ENCODE results near the gene ELK4. TPM values are rescaled to one million over a fixed set of nuclear protein-coding genes. Genes with fewer than 3 reads are reported as not detected.

Gene ELK4
- total and polyA plus RNA-seq, 2 donors (not counting 3 experiments of a cell fraction or from before 2014, with no cell fraction given) = 8.7 to 107 TPM

- POLR2A ChIA-PET = interaction anchor here (0.8 to 2.3 kb wide), 4 partner anchors 32 to 83 kb away, joined by 3 to 16 read pairs (median 8); no protein-coding TSS in a partner anchor
- TSS peak; percentile 35 for BruUV-seq (replicated peaks)
- Histone ChIP-seq H3K4me3 (replicated peaks in 1 of 3; ENCODE audit: insufficient read depth in 1 of 3, low read depth in 1 of 3, low read length in 3 of 3) (peak overlapping the region; percentile 88 to 97 (median 92)), H3K79me2 (ENCODE audit: control insufficient read depth, insufficient read depth, low read length) (peaks cover 47% of the 10 kb centered on the region), H3K9ac (replicated peaks; ENCODE audit: extremely low read depth, insufficient read depth, low read length) (peak overlapping the region; percentile 96), H3K4me1 (ENCODE audit: control insufficient read depth, extremely low read depth, insufficient read depth, low read length) (peaks cover 29% of the 10 kb centered on the region), H3K27ac (ENCODE audit: insufficient read depth, low read depth, low read length) (peak overlapping the region; percentile 82), H3K9me1 (replicated peaks; ENCODE audit: control insufficient read depth, extremely low read depth, insufficient read depth, low read length) (no peaks in the 10 kb centered on the region), H3K4me2 (ENCODE audit: insufficient read depth, low read length) (peak overlapping the region; percentile 98), H4K20me1 (replicated peaks; ENCODE audit: control insufficient read depth, extremely low read depth, insufficient read depth, low read length) (no peaks in the 10 kb centered on the region), H2AFZ (ENCODE audit: low read depth, low read length) (no peak overlapping the region), H3K36me3 (ENCODE audit: control insufficient read depth in 2 of 2, extremely low read depth in 1 of 2, insufficient read depth in 2 of 2, low read length in 2 of 2) (peaks cover 0 to 3% of the 10 kb centered on the region in 2 experiments), H3K9me3 (replicated peaks; ENCODE audit: control insufficient read depth, insufficient read depth, low read length) (no peaks in the 10 kb centered on the region), H3K27me3 (ENCODE audit: control insufficient read depth in 2 of 2, insufficient read depth in 2 of 2, low read length in 2 of 2) (no peaks in the 10 kb centered on the region)
- intact Hi-C loops (cut with micrococcal nuclease) = loop anchor here (1.0 kb wide), 1 partner anchor 32 kb away; no protein-coding TSS in a partner anchor
- TF ChIP-seq POLR2AphosphoS5 (IDR thresholded peaks at IDR 0.05; ENCODE audit: insufficient read depth, low read depth, low read length) = peak; percentile 72
- no peak for TF ChIP-seq GATA2 (IDR thresholded peaks at IDR 0.05; ENCODE audit: insufficient read depth, insufficient read length, low read depth, low read length)
- TF ChIP-seq MAX (IDR thresholded peaks at IDR 0.05; ENCODE audit: insufficient read depth, insufficient read length) = no peak
- TF ChIP-seq MYC (IDR thresholded peaks at IDR 0.05; ENCODE audit: low read depth, low read length) = no peak
- TF ChIP-seq POLR2A (IDR thresholded peaks at IDR 0.05; ENCODE audit: low read depth, low read length) = peak; percentile 82
- no peak for TF ChIP-seq FOS (IDR thresholded peaks at IDR 0.05; ENCODE audit: borderline replicate concordance, insufficient read depth, low read length)
- TF ChIP-seq EZH2 (IDR thresholded peaks at IDR 0.05; ENCODE audit: borderline replicate concordance, low read depth, low read length, severe bottlenecking) = no peak
- TF ChIP-seq JUN (IDR thresholded peaks at IDR 0.05; ENCODE audit: borderline replicate concordance, insufficient read depth, insufficient read length, low read depth) = no peak
- TF ChIP-seq CTCF (IDR thresholded peaks at IDR 0.05; ENCODE audit: extremely low read depth in 1 of 2, insufficient read depth in 1 of 2, low read depth in 1 of 2, low read length in 2 of 2) = no peak
- CTCF ChIA-PET = interaction anchor here (0.8 to 6.3 kb wide), 15 partner anchors 9 to 146 kb away, joined by 3 to 294 read pairs (median 6); no protein-coding TSS in a partner anchor
- FAIRE-seq (peak; percentile 67), DNase-seq (ENCODE audit: low read depth, low spot score) (peak; percentile 90)
- dilution Hi-C loops (cut with MboI; ENCODE audit: extremely low pct_ligation_motif_present, low sequenced_read_pairs) = no loop called here
These were observed 622 bp downstream of the ELK4 start for GRCh38 chr1:205631010-205631767.
